Upper lobe of left lung (tissue), 4 donors: ENCODE results near the gene ARHGEF37.

Experiments used
- CTCF ChIP-seq, 6 experiments: fragments of 450-650 bp in 4 of 6; fragments of 200-600 bp in 2 of 6; sonication (generic) in 2 of 6; IDR thresholded peaks; one replicate each; pipeline ENCODE4 v1.5.1; 2016 to 2019; ENCODE audit warnings: antibody characterized with exemption in 6 of 6
- EP300 ChIP-seq, 4 donors: sonication (generic); formaldehyde crosslinking; IDR thresholded peaks; one replicate each; pipeline ENCODE4 v1.5.1; 2017; ENCODE audit warnings: antibody characterized with exemption in 4 of 4, control low read depth in 2 of 4
- POLR2A ChIP-seq, 4 donors: fragments of 450-650 bp; IDR thresholded peaks; one replicate each; pipeline ENCODE4 v1.5.1; 2016 to 2017; ENCODE audit warnings: antibody characterized with exemption in 4 of 4, mild to moderate bottlenecking in 2 of 4

- no peak for TF ChIP-seq EP300 (IDR thresholded peaks at IDR 0.05)
- no peak for TF ChIP-seq CTCF (IDR thresholded peaks at IDR 0.05)
- no peak for TF ChIP-seq POLR2A (IDR thresholded peaks at IDR 0.05)
Measured at GRCh38 chr5:149636191-149636860, 55.0 kb downstream of the ARHGEF37 start.
